ENCODE data around the gene RPN2.

RPN2 gene

GRCh38 chr20:37198932-37199660 is 20.0 kb downstream of the RPN2 start:
- Histone ChIP-seq H3K36me3 (ENCODE audit: control insufficient read depth in 5 of 5, insufficient read depth in 5 of 5, low read length in 5 of 5) (peaks cover 0 to 41% (median 34%) of the 10 kb centered on the region in 5 donors), H3K27me3 (ENCODE audit: control insufficient read depth in 5 of 5, insufficient read depth in 4 of 5, low read length in 5 of 5) (no peaks in the 10 kb centered on the region), H3K4me1 (ENCODE audit: control insufficient read depth in 5 of 5, insufficient read depth in 5 of 5, low read length in 5 of 5) (peaks cover 0 to 17% (median 11%) of the 10 kb centered on the region in 5 donors), H3K27ac (ENCODE audit: low read depth, low read length) (no peak overlapping the region), H3K9ac (ENCODE audit: low read length in 5 of 5) (no peak overlapping the region), H3K4me3 (ENCODE audit: low read depth in 1 of 5, low read length in 5 of 5) (no peak overlapping the region), H3K9me3 (ENCODE audit: control insufficient read depth in 5 of 5, low read length in 5 of 5) (no peaks in the 10 kb centered on the region)

- Histone ChIP-seq H3K27me3 (ENCODE audit: control insufficient read depth in 5 of 5, insufficient read depth in 4 of 5, low read length in 5 of 5) (no peaks in the 10 kb centered on the region), H3K36me3 (ENCODE audit: control insufficient read depth in 5 of 5, insufficient read depth in 5 of 5, low read length in 5 of 5) (peaks cover 7 to 54% (median 47%) of the 10 kb centered on the region in 5 donors), H3K9ac (ENCODE audit: low read length in 5 of 5) (no peak overlapping the region), H3K27ac (ENCODE audit: low read depth, low read length) (no peak overlapping the region), H3K4me1 (ENCODE audit: control insufficient read depth in 5 of 5, insufficient read depth in 5 of 5, low read length in 5 of 5) (peaks cover 0 to 17% (median 6%) of the 10 kb centered on the region in 5 donors), H3K9me3 (ENCODE audit: control insufficient read depth in 5 of 5, low read length in 5 of 5) (no peaks in the 10 kb centered on the region), H3K4me3 (ENCODE audit: low read depth in 1 of 5, low read length in 5 of 5) (no peak overlapping the region)
Observed at GRCh38 chr20:37200376-37200775, 21.2 kb downstream of the RPN2 start.

- Histone ChIP-seq H3K27me3 (ENCODE audit: control insufficient read depth in 5 of 5, insufficient read depth in 4 of 5, low read length in 5 of 5) (no peaks in the 10 kb centered on the region), H3K27ac (ENCODE audit: low read depth, low read length) (peak overlapping the region; percentile 64), H3K9me3 (ENCODE audit: control insufficient read depth in 5 of 5, low read length in 5 of 5) (no peaks in the 10 kb centered on the region), H3K9ac (ENCODE audit: low read length in 5 of 5) (no peak overlapping the region), H3K36me3 (ENCODE audit: control insufficient read depth in 5 of 5, insufficient read depth in 5 of 5, low read length in 5 of 5) (peaks cover 14 to 62% (median 51%) of the 10 kb centered on the region in 5 donors), H3K4me1 (ENCODE audit: control insufficient read depth in 5 of 5, insufficient read depth in 5 of 5, low read length in 5 of 5) (peaks cover 0 to 17% (median 5%) of the 10 kb centered on the region in 5 donors), H3K4me3 (ENCODE audit: low read depth in 1 of 5, low read length in 5 of 5) (no peak overlapping the region)
Observed at GRCh38 chr20:37200926-37201826, 22.0 kb downstream of the RPN2 start.

- Histone ChIP-seq H3K4me3 (ENCODE audit: low read depth in 1 of 5, low read length in 5 of 5) (no peak overlapping the region), H3K27ac (ENCODE audit: low read depth, low read length) (peak overlapping the region; percentile 64), H3K9ac (ENCODE audit: low read length in 5 of 5) (peak overlapping the region in 2 of 5 donors; percentile 16 to 38), H3K9me3 (ENCODE audit: control insufficient read depth in 5 of 5, low read length in 5 of 5) (no peaks in the 10 kb centered on the region), H3K4me1 (ENCODE audit: control insufficient read depth in 5 of 5, insufficient read depth in 5 of 5, low read length in 5 of 5) (peaks cover 0 to 17% (median 5%) of the 10 kb centered on the region in 5 donors), H3K36me3 (ENCODE audit: control insufficient read depth in 5 of 5, insufficient read depth in 5 of 5, low read length in 5 of 5) (peaks cover 16 to 63% (median 51%) of the 10 kb centered on the region in 5 donors), H3K27me3 (ENCODE audit: control insufficient read depth in 5 of 5, insufficient read depth in 4 of 5, low read length in 5 of 5) (no peaks in the 10 kb centered on the region)
Observed at GRCh38 chr20:37201827-37202162, 22.7 kb downstream of the RPN2 start.

- H3K4me3 ChIP-seq (ENCODE audit: low read depth in 1 of 5, low read length in 5 of 5) = no peak overlapping the region
Observed at GRCh38 chr20:37202267-37202943, 23.3 kb downstream of the RPN2 start.

GRCh38 chr20:37204056-37204455 is 24.9 kb downstream of the RPN2 start:
- Histone ChIP-seq H3K4me3 (ENCODE audit: low read depth in 1 of 5, low read length in 5 of 5) (no peak overlapping the region), H3K9me3 (ENCODE audit: control insufficient read depth in 5 of 5, low read length in 5 of 5) (no peaks in the 10 kb centered on the region), H3K27ac (ENCODE audit: low read depth, low read length) (peak overlapping the region; percentile 1), H3K9ac (ENCODE audit: low read length in 5 of 5) (no peak overlapping the region), H3K4me1 (ENCODE audit: control insufficient read depth in 5 of 5, insufficient read depth in 5 of 5, low read length in 5 of 5) (peaks cover 0 to 17% (median 5%) of the 10 kb centered on the region in 5 donors), H3K36me3 (ENCODE audit: control insufficient read depth in 5 of 5, insufficient read depth in 5 of 5, low read length in 5 of 5) (peaks cover 23 to 78% (median 63%) of the 10 kb centered on the region in 5 donors), H3K27me3 (ENCODE audit: control insufficient read depth in 5 of 5, insufficient read depth in 4 of 5, low read length in 5 of 5) (no peaks in the 10 kb centered on the region)

More at GRCh38 chr20:37202267-37202943, 23.3 kb downstream of the RPN2 start:
- peak overlapping the region in 2 of 5 donors; percentile 16 to 38 for H3K9ac ChIP-seq (ENCODE audit: low read length in 5 of 5)
- peak overlapping the region; percentile 64 for H3K27ac ChIP-seq (ENCODE audit: low read depth, low read length)
- H3K27me3 ChIP-seq (ENCODE audit: control insufficient read depth in 5 of 5, insufficient read depth in 4 of 5, low read length in 5 of 5) = no peaks in the 10 kb centered on the region
- peaks cover 0 to 17% (median 5%) of the 10 kb centered on the region in 5 donors for H3K4me1 ChIP-seq (ENCODE audit: control insufficient read depth in 5 of 5, insufficient read depth in 5 of 5, low read length in 5 of 5)
- no peaks in the 10 kb centered on the region for H3K9me3 ChIP-seq (ENCODE audit: control insufficient read depth in 5 of 5, low read length in 5 of 5)
- H3K36me3 ChIP-seq (ENCODE audit: control insufficient read depth in 5 of 5, insufficient read depth in 5 of 5, low read length in 5 of 5) = peaks cover 16 to 67% (median 57%) of the 10 kb centered on the region in 5 donors

- Histone ChIP-seq H3K36me3 (ENCODE audit: control insufficient read depth in 5 of 5, insufficient read depth in 5 of 5, low read length in 5 of 5) (peaks cover 23 to 79% (median 63%) of the 10 kb centered on the region in 5 donors), H3K9me3 (ENCODE audit: control insufficient read depth in 5 of 5, low read length in 5 of 5) (no peaks in the 10 kb centered on the region), H3K4me1 (ENCODE audit: control insufficient read depth in 5 of 5, insufficient read depth in 5 of 5, low read length in 5 of 5) (peaks cover 0 to 17% (median 5%) of the 10 kb centered on the region in 5 donors), H3K27me3 (ENCODE audit: control insufficient read depth in 5 of 5, insufficient read depth in 4 of 5, low read length in 5 of 5) (no peaks in the 10 kb centered on the region), H3K27ac (ENCODE audit: low read depth, low read length) (peak overlapping the region; percentile 21), H3K9ac (ENCODE audit: low read length in 5 of 5) (peak overlapping the region in 1 of 5 donors; percentile 17), H3K4me3 (ENCODE audit: low read depth in 1 of 5, low read length in 5 of 5) (no peak overlapping the region)
Observed at GRCh38 chr20:37205130-37205529, 26.0 kb downstream of the RPN2 start.

GRCh38 chr20:37205794-37206193 is 26.7 kb downstream of the RPN2 start:
- H3K4me1 ChIP-seq (ENCODE audit: control insufficient read depth in 5 of 5, insufficient read depth in 5 of 5, low read length in 5 of 5) = peaks cover 0 to 17% (median 5%) of the 10 kb centered on the region in 5 donors
- H3K4me3 ChIP-seq (ENCODE audit: low read depth in 1 of 5, low read length in 5 of 5) = no peak overlapping the region
- H3K27me3 ChIP-seq (ENCODE audit: control insufficient read depth in 5 of 5, insufficient read depth in 4 of 5, low read length in 5 of 5) = no peaks in the 10 kb centered on the region
- peaks cover 23 to 80% (median 59%) of the 10 kb centered on the region in 5 donors for H3K36me3 ChIP-seq (ENCODE audit: control insufficient read depth in 5 of 5, insufficient read depth in 5 of 5, low read length in 5 of 5)
- H3K9ac ChIP-seq (ENCODE audit: low read length in 5 of 5) = no peak overlapping the region
- no peaks in the 10 kb centered on the region for H3K9me3 ChIP-seq (ENCODE audit: control insufficient read depth in 5 of 5, low read length in 5 of 5)
- H3K27ac ChIP-seq (ENCODE audit: low read depth, low read length) = no peak overlapping the region

GRCh38 chr20:37207171-37207570 is 28.0 kb downstream of the RPN2 start:
- Histone ChIP-seq H3K36me3 (ENCODE audit: control insufficient read depth in 5 of 5, insufficient read depth in 5 of 5, low read length in 5 of 5) (peaks cover 23 to 77% (median 57%) of the 10 kb centered on the region in 5 donors), H3K9me3 (ENCODE audit: control insufficient read depth in 5 of 5, low read length in 5 of 5) (no peaks in the 10 kb centered on the region), H3K9ac (ENCODE audit: low read length in 5 of 5) (peak overlapping the region in 1 of 5 donors; percentile 13), H3K27ac (ENCODE audit: low read depth, low read length) (no peak overlapping the region), H3K27me3 (ENCODE audit: control insufficient read depth in 5 of 5, insufficient read depth in 4 of 5, low read length in 5 of 5) (no peaks in the 10 kb centered on the region), H3K4me3 (ENCODE audit: low read depth in 1 of 5, low read length in 5 of 5) (no peak overlapping the region), H3K4me1 (ENCODE audit: control insufficient read depth in 5 of 5, insufficient read depth in 5 of 5, low read length in 5 of 5) (peaks cover 0 to 13% (median 5%) of the 10 kb centered on the region in 5 donors)
